Measurements from ENCODE around the gene RPS27.

GRCh38 chr1:153941826-153942725, 48.5 kb upstream of the RPS27 start:
- TF ChIP-seq POLR2AphosphoS5 (IDR thresholded peaks at IDR 0.05), result no peak
- TF ChIP-seq EP300 (conservative IDR thresholded peaks at IDR 0.05; ENCODE audit: poor library complexity, severe bottlenecking), result no peak
- TF ChIP-seq EZH2 (IDR thresholded peaks at IDR 0.05; ENCODE audit: borderline replicate concordance, insufficient read depth, low read length, poor library complexity, severe bottlenecking), result no peak
- TF ChIP-seq CTCF (IDR thresholded peaks at IDR 0.05; ENCODE audit: poor library complexity, severe bottlenecking), result no peak

Data from neural cell (in vitro differentiated cells).